NB4 (cell line): ENCODE results near the gene TBCA.

Experiments
- DNase-seq: peaks from one replicate; pipeline ENCODE4 v3.0.0; 2010; ENCODE audit warnings: low read depth
- H3K4me3 ChIP-seq: one replicate; pipeline ENCODE4 v1.5.1; 2011; ENCODE audit warnings: mild to moderate bottlenecking, low read depth, low read length, moderate library complexity
- CTCF ChIP-seq: IDR thresholded peaks from one replicate; pipeline ENCODE4 v1.5.1; 2012; ENCODE audit warnings: low read depth, low read length
- MAX ChIP-seq: IDR thresholded peaks from 2 replicates; pipeline ENCODE4 v1.6.1; 2011; ENCODE audit warnings: low read depth, low read length
- MYC ChIP-seq: IDR thresholded peaks from 2 replicates; pipeline ENCODE4 v1.6.1; 2011; ENCODE audit warnings: low read depth, low read length
- POLR2A ChIP-seq: IDR thresholded peaks from 2 replicates; pipeline ENCODE4 v1.6.1; 2011; ENCODE audit warnings: mild to moderate bottlenecking; ENCODE audit not compliant: insufficient read length; ENCODE audit errors: extremely low read depth

The TBCA gene

GRCh38 chr5:77642738-77643653 is 133.1 kb downstream of the TBCA start:
- no peak for DNase-seq
- TF ChIP-seq POLR2A = no peak
- no peak for TF ChIP-seq MYC
- no peak for TF ChIP-seq MAX
- no peak for TF ChIP-seq CTCF
- peak overlapping the region; percentile 51 for H3K4me3 ChIP-seq

GRCh38 chr5:77641963-77642737 is 134.0 kb downstream of the TBCA start:
- no peak for DNase-seq
- H3K4me3 ChIP-seq = no peak overlapping the region
- TF ChIP-seq MYC (no peak), CTCF (no peak), POLR2A (no peak)

- no peak overlapping the region for H3K4me3 ChIP-seq
- TF ChIP-seq POLR2A = no peak
- TF ChIP-seq MYC = no peak
- no peak for TF ChIP-seq MAX
- TF ChIP-seq CTCF = no peak
- DNase-seq = no peak
Observed at GRCh38 chr5:77641397-77641943, 134.7 kb downstream of the TBCA start.
